SK-N-SH (cell line): ENCODE results near the gene SLC14A1. TPM values are rescaled to one million over a fixed set of nuclear protein-coding genes. Genes with fewer than 3 reads are reported as not detected.

Source experiments
- CTCF ChIA-PET: fragments of 300-600, 350-600 bp; formaldehyde crosslinking; extraction: SDS; loops from one replicate; lab custom pipeline; 2021; lab: Yijun Ruan, JAX
- POLR2A ChIA-PET: fragments of 350-600 bp; sonication (Branson Sonifier 250); formaldehyde crosslinking; extraction: SDS; loops from one replicate; lab custom pipeline; 2020; ENCODE audit warnings: antibody characterized with exemption, inconsistent platforms; lab: Yijun Ruan, JAX
- DNase-seq: peaks from one replicate; pipeline ENCODE4 v3.0.0; 2012
- H2AFZ ChIP-seq: fragments of 200-600 bp; sonication (generic); 2 replicates; pipeline ENCODE4 v1.8.1; 2016; ENCODE audit warnings: antibody characterized with exemption, mild to moderate bottlenecking, low read depth
- H3F3A ChIP-seq: fragments of 200-600 bp; sonication (generic); replicated peaks from 2 replicates; pipeline ENCODE3; 2016; ENCODE audit warnings: antibody characterized with exemption, mild to moderate bottlenecking; ENCODE audit not compliant: insufficient read depth
- H3K27ac ChIP-seq, 2 experiments: fragments of 200-500 bp in 1 of 2; fragments of 200-600 bp in 1 of 2; sonication (Bioruptor generic) in 1 of 2; sonication (generic), shearing (Covaris generic) in 1 of 2; 2 replicates each; pipeline versions ENCODE4 v1.5.1 to v1.6.1; 2014 to 2016; ENCODE audit warnings: low read depth in 2 of 2, inconsistent platforms in 1 of 2, low read length in 1 of 2, mild to moderate bottlenecking in 1 of 2, mixed read lengths in 1 of 2
- H3K27me3 ChIP-seq: fragments of 200-600 bp; sonication (generic), shearing (Covaris generic); 2 replicates; pipeline ENCODE4 v1.6.1; 2016; ENCODE audit warnings: mixed run types; ENCODE audit not compliant: insufficient read depth
- H3K36me3 ChIP-seq, 2 experiments: fragments of 200-500 bp in 1 of 2; fragments of 200-600 bp in 1 of 2; sonication (Bioruptor generic) in 1 of 2; sonication (generic) in 1 of 2; replicated peaks in 1 of 2; 2 replicates each; pipeline versions ENCODE3 to v1.5.1; 2014 to 2016; ENCODE audit warnings: low read length in 1 of 2, mild to moderate bottlenecking in 1 of 2; ENCODE audit not compliant: insufficient read depth in 2 of 2, control insufficient read depth in 1 of 2
- H3K4me1 ChIP-seq, 2 experiments: fragments of 200-500 bp in 1 of 2; fragments of 200-600 bp in 1 of 2; sonication (Bioruptor generic) in 1 of 2; sonication (generic), shearing (Covaris generic) in 1 of 2; 2 replicates each; pipeline versions ENCODE4 v1.5.1 to v1.6.1; 2014 to 2016; ENCODE audit warnings: low read depth in 1 of 2, low read length in 1 of 2, mixed run types in 1 of 2; ENCODE audit not compliant: insufficient read depth in 2 of 2, control insufficient read depth in 1 of 2
- H3K4me2 ChIP-seq: fragments of 200-600 bp; sonication (generic), shearing (Covaris generic); 2 replicates; pipeline ENCODE4 v1.6.1; 2017; ENCODE audit warnings: mixed run types
- H3K4me3 ChIP-seq, 2 experiments: fragments of 200-500 bp in 1 of 2; fragments of 200-600 bp in 1 of 2; sonication (Bioruptor generic) in 1 of 2; sonication (generic), shearing (Covaris generic) in 1 of 2; 2 replicates each; pipeline versions ENCODE4 v1.5.1 to v1.8.1; 2014 to 2016; ENCODE audit warnings: low read depth in 2 of 2, inconsistent platforms in 1 of 2, low read length in 1 of 2, mild to moderate bottlenecking in 1 of 2, mixed read lengths in 1 of 2, moderate library complexity in 1 of 2
- H3K79me2 ChIP-seq: fragments of 200-600 bp; sonication (generic); 2 replicates; pipeline ENCODE4 v1.8.1; 2017; ENCODE audit warnings: mild to moderate bottlenecking; ENCODE audit not compliant: insufficient read depth
- H3K9ac ChIP-seq: fragments of 200-600 bp; sonication (generic); 2 replicates; pipeline ENCODE4 v1.6.1; 2017; ENCODE audit warnings: mixed run types
- H3K9me2 ChIP-seq: fragments of 200-600 bp; sonication (generic); 2 replicates; pipeline ENCODE4 v1.6.1; 2017; ENCODE audit warnings: mixed run types
- H3K9me3 ChIP-seq: fragments of 200-600 bp; sonication (generic); 2 replicates; pipeline ENCODE4 v1.6.1; 2017; ENCODE audit warnings: mixed run types, mild to moderate bottlenecking, moderate library complexity
- H4K20me1 ChIP-seq: fragments of 200-600 bp; sonication (generic); 2 replicates; pipeline ENCODE4 v1.6.1; 2017; ENCODE audit warnings: mild to moderate bottlenecking, mixed run types; ENCODE audit not compliant: insufficient read depth
- CHD2 ChIP-seq: fragments of 150-350 bp; IDR thresholded peaks from 2 replicates; pipeline ENCODE4 v1.6.1; 2018; ENCODE audit warnings: low read length; ENCODE audit not compliant: partially characterized antibody
- CTCF ChIP-seq: fragments of 200-600 bp; sonication (generic); IDR thresholded peaks from 2 replicates; pipeline ENCODE4 v1.6.1; 2017; ENCODE audit warnings: antibody characterized with exemption, mild to moderate bottlenecking, moderate library complexity
- EP300 ChIP-seq, 2 experiments: IDR thresholded peaks; 2 replicates each; pipeline versions ENCODE4 v1.4.0 to v1.6.1; 2012; ENCODE audit warnings: borderline replicate concordance in 1 of 2, low read depth in 1 of 2, low read length in 1 of 2
- EZH2phosphoT487 ChIP-seq: fragments of 200-600 bp; sonication (generic); IDR thresholded peaks from 2 replicates; pipeline ENCODE4 v1.6.1; 2017; ENCODE audit warnings: low read depth, mixed run types, mild to moderate bottlenecking, antibody characterized with exemption, moderate library complexity, borderline replicate concordance
- FOSL2 ChIP-seq: IDR thresholded peaks from 2 replicates; pipeline ENCODE4 v1.4.0; 2012; ENCODE audit warnings: low read depth, mild to moderate bottlenecking, moderate library complexity, borderline replicate concordance
- FOXJ3 ChIP-seq: sonication (generic); formaldehyde crosslinking; IDR thresholded peaks from 2 replicates; pipeline ENCODE4 v1.5.1; 2020; ENCODE audit warnings: mild to moderate bottlenecking, missing genetic modification reagents
- GABPA ChIP-seq: IDR thresholded peaks from 2 replicates; pipeline ENCODE4 v1.4.0; 2012; ENCODE audit warnings: low read depth, mild to moderate bottlenecking
- NFIC ChIP-seq: IDR thresholded peaks from 2 replicates; pipeline ENCODE4 v1.4.0; 2012; ENCODE audit warnings: borderline replicate concordance
- POLR2AphosphoS5 ChIP-seq: IDR thresholded peaks from 2 replicates; pipeline ENCODE4 v1.6.1; 2012; ENCODE audit warnings: low read depth, low read length
- RAD21 ChIP-seq: IDR thresholded peaks from 2 replicates; pipeline ENCODE4 v1.6.1; 2012; ENCODE audit warnings: mild to moderate bottlenecking, low read length
- RCOR1 ChIP-seq: fragments of 150-350 bp; IDR thresholded peaks from 2 replicates; pipeline ENCODE4 v1.6.1; 2017; ENCODE audit warnings: antibody characterized with exemption, low read length
- REST ChIP-seq: IDR thresholded peaks from 2 replicates; pipeline ENCODE4 v1.6.1; 2012; ENCODE audit warnings: mild to moderate bottlenecking, low read depth, low read length, moderate library complexity
- RFX5 ChIP-seq: IDR thresholded peaks from 2 replicates; pipeline ENCODE4 v1.6.1; 2012; ENCODE audit warnings: mild to moderate bottlenecking, improper control_type of control experiment, low read length
- RXRA ChIP-seq: IDR thresholded peaks from 2 replicates; pipeline ENCODE4 v1.4.0; 2012; ENCODE audit warnings: low read depth, mild to moderate bottlenecking, borderline replicate concordance
- SIN3A ChIP-seq: IDR thresholded peaks from 2 replicates; pipeline ENCODE4 v1.6.1; 2012; ENCODE audit warnings: low read depth, mild to moderate bottlenecking, low read length, moderate library complexity, borderline replicate concordance
- SMC3 ChIP-seq: IDR thresholded peaks from 2 replicates; pipeline ENCODE4 v1.6.1; 2012; ENCODE audit warnings: low read depth, low read length, improper control_type of control experiment
- YY1 ChIP-seq: IDR thresholded peaks from 2 replicates; pipeline ENCODE4 v1.4.0; 2012; ENCODE audit warnings: low read depth, mild to moderate bottlenecking
- WGBS: methylation state at CpG from one replicate; pipeline ENCODE4 v1.1.6; 2017; ENCODE audit warnings: low lambda C conversion rate; 5-methylcytosine and 5-hydroxymethylcytosine counted together
- polyA plus RNA-seq, 3 experiments: library from polyadenylated mRNA; depleted of rRNA; stranded (reverse); fragments of >200 nt; gene quantifications; 2 replicates each; pipeline ENCODE4 v1.2.3, GENCODE V29; 2012
- TF ChIP-seq, protein P1 (sequence below): IDR thresholded peaks from 2 replicates; pipeline ENCODE4 v1.4.0; 2012; ENCODE audit warnings: low read depth

SLC14A1 gene
- polyA plus RNA-seq, 1 of the 3 experiments (the other 2 are of a cell fraction), result 2.4 TPM

DNA sequence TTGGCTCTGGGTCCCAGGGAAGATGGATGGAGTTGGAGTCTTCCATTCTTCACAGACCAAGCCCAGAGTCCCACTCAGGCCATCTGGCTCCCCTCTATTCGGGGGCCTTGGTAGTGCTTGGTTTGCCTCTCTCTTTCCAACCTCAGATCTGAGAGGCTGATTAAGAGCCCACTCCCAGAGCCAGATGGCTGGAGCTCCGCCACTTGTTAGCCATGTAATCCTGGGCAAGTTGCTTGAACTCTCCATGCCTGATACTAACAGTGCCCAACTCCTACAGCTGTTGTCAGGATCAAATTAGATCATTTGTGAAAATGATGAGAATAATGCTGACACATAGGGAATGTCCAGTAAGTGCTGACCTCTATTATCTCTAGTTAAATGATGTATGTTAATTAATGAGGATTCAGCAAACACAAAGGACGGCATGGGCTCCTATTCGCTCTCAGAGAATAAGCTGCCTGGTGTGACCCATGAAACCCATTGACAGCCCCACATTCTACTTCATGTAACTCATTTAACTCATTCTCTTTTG lies 46.6 kb upstream of the SLC14A1 start (continued):
- TF ChIP-seq REST (no peak), RFX5 (no peak), RAD21 (no peak)
- TF ChIP-seq, protein P1, sequence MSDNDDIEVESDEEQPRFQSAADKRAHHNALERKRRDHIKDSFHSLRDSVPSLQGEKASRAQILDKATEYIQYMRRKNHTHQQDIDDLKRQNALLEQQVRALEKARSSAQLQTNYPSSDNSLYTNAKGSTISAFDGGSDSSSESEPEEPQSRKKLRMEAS, result no peak

GRCh38 chr18:45678441-45678840 lies 45.5 kb upstream of the SLC14A1 start:
- H3F3A ChIP-seq, result no peaks in the 10 kb centered on the region
- H3K27ac ChIP-seq, result no peak overlapping the region
- H4K20me1 ChIP-seq, result no peaks in the 10 kb centered on the region
- H3K9me2 ChIP-seq, result no peaks in the 10 kb centered on the region
- TF ChIP-seq EZH2phosphoT487, result no peak
- no peak for TF ChIP-seq CTCF
- no peak for TF ChIP-seq CHD2
- TF ChIP-seq FOXJ3 (CRISPR knock-in tag), result no peak
- no peak for TF ChIP-seq REST
- no peak for TF ChIP-seq RFX5
- no peak for TF ChIP-seq EP300 (IDR thresholded peaks at IDR 0.05; ENCODE audit: borderline replicate concordance in 1 of 2, low read depth in 1 of 2, low read length in 1 of 2)
- TF ChIP-seq NFIC, result no peak
- TF ChIP-seq GABPA, result no peak
- no peak for TF ChIP-seq RXRA
- no peak for TF ChIP-seq YY1
- TF ChIP-seq FOSL2, result no peak
- no peak for TF ChIP-seq SIN3A
- TF ChIP-seq RCOR1, result no peak
- TF ChIP-seq POLR2AphosphoS5, result no peak
- TF ChIP-seq SMC3, result no peak
- TF ChIP-seq, protein P1, result no peak
- no peak for TF ChIP-seq RAD21
- H3K4me2 ChIP-seq, result no peak overlapping the region
- ChIA-PET POLR2A (no interaction called here), CTCF (interaction anchor here (0.7 to 1.3 kb wide), 4 partner anchors 12 to 202 kb away, joined by 3 to 4 read pairs (median 4); no protein-coding TSS in a partner anchor)
- DNase-seq, result no peak
- no peaks in the 10 kb centered on the region for H3K36me3 ChIP-seq
- no peaks in the 10 kb centered on the region for H3K9me3 ChIP-seq
- no peak overlapping the region for H3K4me3 ChIP-seq
- H3K27me3 ChIP-seq, result no peaks in the 10 kb centered on the region
- H3K79me2 ChIP-seq, result no peaks in the 10 kb centered on the region
- no peak overlapping the region for H2AFZ ChIP-seq
- H3K9ac ChIP-seq, result no peak overlapping the region
- H3K4me1 ChIP-seq, result peaks cover 0 to 4% of the 10 kb centered on the region in 2 experiments; a peak in 2 of 4 replicates
- 68% methylated on average over 4 of the region's 4 CpGs for WGBS
